Large intestine (tissue), 3 donors: Measurements from ENCODE around the gene APBB2. TPM values are rescaled to one million over a fixed set of nuclear protein-coding genes. Genes with fewer than 3 reads are reported as not detected.

ENCODE experiments used
- DNase-seq, 2 donors: peaks; one replicate each; pipeline versions ENCODE4 v3.0.0 to v3.0.0-alpha.2; 2013
- H3K27ac ChIP-seq: one replicate; pipeline ENCODE4 v1.5.1; 2013; ENCODE audit warnings: low read length
- H3K27me3 ChIP-seq: 2 replicates; pipeline ENCODE4 v1.6.1; 2013; ENCODE audit warnings: low read length; ENCODE audit not compliant: control insufficient read depth, insufficient read depth
- H3K36me3 ChIP-seq: 2 replicates; pipeline ENCODE4 v1.6.1; 2013; ENCODE audit warnings: low read length; ENCODE audit not compliant: control insufficient read depth, insufficient read depth
- H3K4me1 ChIP-seq: one replicate; pipeline ENCODE4 v1.6.1; 2013; ENCODE audit warnings: low read length; ENCODE audit not compliant: control insufficient read depth, insufficient read depth
- H3K4me3 ChIP-seq: one replicate; pipeline ENCODE4 v1.5.1; 2013; ENCODE audit warnings: low read length
- H3K9me3 ChIP-seq: one replicate; pipeline ENCODE4 v1.6.1; 2013; ENCODE audit warnings: mild to moderate bottlenecking, low read depth, low read length, moderate library complexity; ENCODE audit not compliant: control insufficient read depth
- WGBS: methylation state at CpG from one replicate; pipeline ENCODE4 v1.1.5; 2013; ENCODE audit warnings: low lambda C conversion rate; ENCODE audit not compliant: insufficient coverage; 5-methylcytosine and 5-hydroxymethylcytosine counted together
- polyA plus RNA-seq: library from polyadenylated mRNA; unstranded; fragments of 120-200 nt; gene quantifications from one replicate; pipeline ENCODE4 v1.2.1, GENCODE V29; 2013

Gene APBB2
- polyA plus RNA-seq, 1 donor = 26.6 TPM

GRCh38 chr4:40837094-40837870 is 377.1 kb downstream of the APBB2 start:
- H3K9me3 ChIP-seq = no peaks in the 10 kb centered on the region
- DNase-seq = no peak
- H3K4me3 ChIP-seq = no peak overlapping the region
- no CpG with 5 or more reads among the region's 16 CpGs for WGBS
- no peak overlapping the region for H3K27ac ChIP-seq
- no peaks in the 10 kb centered on the region for H3K4me1 ChIP-seq
- H3K36me3 ChIP-seq = peaks cover 15% of the 10 kb centered on the region
- H3K27me3 ChIP-seq = no peaks in the 10 kb centered on the region

- H3K27me3 ChIP-seq = no peaks in the 10 kb centered on the region
- H3K27ac ChIP-seq = no peak overlapping the region
- H3K36me3 ChIP-seq = peaks cover 29% of the 10 kb centered on the region
- H3K4me3 ChIP-seq = no peak overlapping the region
- H3K4me1 ChIP-seq = no peaks in the 10 kb centered on the region
- DNase-seq = no peak
- no CpG with 5 or more reads among the region's 11 CpGs for WGBS
- H3K9me3 ChIP-seq = no peaks in the 10 kb centered on the region
Measured at GRCh38 chr4:40833212-40833611, 381.1 kb downstream of the APBB2 start.

- no peaks in the 10 kb centered on the region for H3K4me1 ChIP-seq
Measured at GRCh38 chr4:40832175-40832574, 382.2 kb downstream of the APBB2 start.

GRCh38 chr4:40831146-40831907 is 383.0 kb downstream of the APBB2 start:
- H3K9me3 ChIP-seq = no peaks in the 10 kb centered on the region
- DNase-seq = peak in 1 of 2 donors; percentile 19
- H3K27ac ChIP-seq = no peak overlapping the region
- peaks cover 33% of the 10 kb centered on the region for H3K36me3 ChIP-seq
- H3K4me3 ChIP-seq = no peak overlapping the region
- no peaks in the 10 kb centered on the region for H3K4me1 ChIP-seq
- 83% methylated on average over 2 of the region's 18 CpGs for WGBS
- H3K27me3 ChIP-seq = no peaks in the 10 kb centered on the region

More at GRCh38 chr4:40832175-40832574, 382.2 kb downstream of the APBB2 start:
- peaks cover 29% of the 10 kb centered on the region for H3K36me3 ChIP-seq
- no peaks in the 10 kb centered on the region for H3K27me3 ChIP-seq
- no peak overlapping the region for H3K27ac ChIP-seq
- no peak for DNase-seq
- H3K4me3 ChIP-seq = no peak overlapping the region
- H3K9me3 ChIP-seq = no peaks in the 10 kb centered on the region
- WGBS = no CpG with 5 or more reads among the region's 11 CpGs

GRCh38 chr4:40829586-40829985 is 384.8 kb downstream of the APBB2 start:
- peaks cover 38% of the 10 kb centered on the region for H3K36me3 ChIP-seq

GRCh38 chr4:40828661-40829060 is 385.7 kb downstream of the APBB2 start:
- Histone ChIP-seq H3K9me3 (no peaks in the 10 kb centered on the region), H3K4me3 (no peak overlapping the region), H3K36me3 (peaks cover 37% of the 10 kb centered on the region), H3K27ac (no peak overlapping the region), H3K27me3 (no peaks in the 10 kb centered on the region), H3K4me1 (no peaks in the 10 kb centered on the region)
- DNase-seq = no peak
- WGBS = no CpG with 5 or more reads among the region's 9 CpGs

More at GRCh38 chr4:40829586-40829985, 384.8 kb downstream of the APBB2 start:
- Histone ChIP-seq H3K4me1 (no peaks in the 10 kb centered on the region), H3K4me3 (no peak overlapping the region), H3K9me3 (no peaks in the 10 kb centered on the region), H3K27ac (no peak overlapping the region), H3K27me3 (no peaks in the 10 kb centered on the region)
- WGBS = no CpG with 5 or more reads among the region's 4 CpGs
- DNase-seq = no peak

GRCh38 chr4:40827758-40828157 is 386.6 kb downstream of the APBB2 start:
- Histone ChIP-seq H3K4me1 (no peaks in the 10 kb centered on the region), H3K4me3 (no peak overlapping the region), H3K36me3 (peaks cover 32% of the 10 kb centered on the region), H3K27me3 (no peaks in the 10 kb centered on the region), H3K9me3 (no peaks in the 10 kb centered on the region), H3K27ac (no peak overlapping the region)
- no peak for DNase-seq
- WGBS = no CpG with 5 or more reads among the region's 6 CpGs

GRCh38 chr4:40826821-40827220 is 387.5 kb downstream of the APBB2 start:
- no CpG with 5 or more reads among the region's 5 CpGs for WGBS
- no peaks in the 10 kb centered on the region for H3K9me3 ChIP-seq
- H3K4me3 ChIP-seq = no peak overlapping the region
- H3K4me1 ChIP-seq = no peaks in the 10 kb centered on the region
- no peak for DNase-seq
- no peaks in the 10 kb centered on the region for H3K27me3 ChIP-seq
- peaks cover 38% of the 10 kb centered on the region for H3K36me3 ChIP-seq
- H3K27ac ChIP-seq = no peak overlapping the region

GRCh38 chr4:40825014-40825838 is 389.1 kb downstream of the APBB2 start:
- H3K4me3 ChIP-seq = no peak overlapping the region
- no peaks in the 10 kb centered on the region for H3K9me3 ChIP-seq
- 90% methylated on average over 4 of the region's 19 CpGs for WGBS
- peaks cover 42% of the 10 kb centered on the region for H3K36me3 ChIP-seq
- H3K4me1 ChIP-seq = no peaks in the 10 kb centered on the region
- no peaks in the 10 kb centered on the region for H3K27me3 ChIP-seq
- H3K27ac ChIP-seq = no peak overlapping the region
- no peak for DNase-seq
